ENCODE results near the gene NUBP1. TPM values are rescaled to one million over a fixed set of nuclear protein-coding genes. Genes with fewer than 3 reads are reported as not detected.

NUBP1 gene
- total and polyA plus RNA-seq, 9 of the 15 experiments (the other 6 are each of a cell fraction or from before 2014, with no cell fraction given): 17.2 to 55.1 (median 35.6) TPM

- Histone ChIP-seq H3K79me2 (ENCODE audit: control insufficient read depth, insufficient read depth, low read length) (no peaks in the 10 kb centered on the region), H3K9ac (ENCODE audit: insufficient read depth in 1 of 2, low read depth in 2 of 2, low read length in 2 of 2) (no peak overlapping the region), H4K20me1 (replicated peaks; ENCODE audit: control insufficient read depth, insufficient read depth, low read length) (no peaks in the 10 kb centered on the region), H3K27me3 (ENCODE audit: control insufficient read depth in 2 of 2, insufficient read depth in 2 of 2, low read length in 2 of 2) (no peaks in the 10 kb centered on the region), H3K9me1 (ENCODE audit: control insufficient read depth, insufficient read depth, low read length) (no peaks in the 10 kb centered on the region), H3K9me3 (replicated peaks; ENCODE audit: control insufficient read depth, insufficient read depth, low read depth, low read length) (no peaks in the 10 kb centered on the region), H3K27ac (ENCODE audit: extremely low read depth, low read depth, low read length) (no peak overlapping the region), H3K4me2 (ENCODE audit: insufficient read depth, low read length) (no peak overlapping the region), H3K4me1 (replicated peaks in 1 of 2; ENCODE audit: control insufficient read depth in 2 of 2, insufficient read depth in 2 of 2, low read length in 2 of 2) (peaks cover 0 to 3% of the 10 kb centered on the region in 2 experiments; a peak in 1 of 5 replicates), H2AFZ (ENCODE audit: low read depth, low read length) (no peak overlapping the region), H3K4me3 (no peak overlapping the region), H3K36me3 (ENCODE audit: control insufficient read depth, insufficient read depth, low read length) (peaks cover 14% of the 10 kb centered on the region; the same call in 1 of the 3 replicates)
- BruUV-seq (replicated peaks): no TSS peak
- no peak for ATAC-seq
- no peak for TF ChIP-seq E2F1 (CRISPR knock-in tag; IDR thresholded peaks at IDR 0.05)
- TF ChIP-seq LCOR (CRISPR knock-in tag; IDR thresholded peaks at IDR 0.05): no peak
- no peak for TF ChIP-seq ETV6 (IDR thresholded peaks at IDR 0.05; ENCODE audit: borderline replicate concordance in 1 of 2, low read depth in 2 of 2, low read length in 1 of 2)
- no peak for TF ChIP-seq ETV6 (CRISPR knock-in tag; IDR thresholded peaks at IDR 0.05; ENCODE audit: borderline replicate concordance)
- TF ChIP-seq PPARD (CRISPR knock-in tag; IDR thresholded peaks at IDR 0.05): no peak
- TF ChIP-seq KDM2B (CRISPR knock-in tag; IDR thresholded peaks at IDR 0.05): no peak
- TF ChIP-seq ZNF507 (tag; conservative IDR thresholded peaks at IDR 0.05): no peak
- TF ChIP-seq CREB1 (IDR thresholded peaks at IDR 0.05): no peak
- TF ChIP-seq CREB1 (CRISPR knock-in tag; IDR thresholded peaks at IDR 0.05): no peak
- no peak for TF ChIP-seq C11orf30 (IDR thresholded peaks at IDR 0.05; ENCODE audit: low read depth)
- no peak for TF ChIP-seq PREB (CRISPR knock-in tag; IDR thresholded peaks at IDR 0.05)
- TF ChIP-seq ZNF224 (CRISPR knock-in tag; IDR thresholded peaks at IDR 0.05): no peak
- TF ChIP-seq HLTF (IDR thresholded peaks at IDR 0.05): no peak
- TF ChIP-seq ZNF324 (CRISPR knock-in tag; IDR thresholded peaks at IDR 0.05): no peak
- no peak for TF ChIP-seq NBN (IDR thresholded peaks at IDR 0.05; ENCODE audit: low read depth)
- no peak for TF ChIP-seq PTRF (tag; IDR thresholded peaks at IDR 0.05)
- no peak for TF ChIP-seq TSC22D4 (tag; IDR thresholded peaks at IDR 0.05)
- no peak for TF ChIP-seq SP1 (CRISPR knock-in tag; IDR thresholded peaks at IDR 0.05)
- no peak for TF ChIP-seq TARDBP (IDR thresholded peaks at IDR 0.05)
- TF ChIP-seq SLC30A9 (CRISPR knock-in tag; IDR thresholded peaks at IDR 0.05): no peak
- no peak for TF ChIP-seq BRD4 (IDR thresholded peaks at IDR 0.05)
- TF ChIP-seq PYGO2 (tag; IDR thresholded peaks at IDR 0.05): no peak
- DNase-seq (ENCODE audit: extremely low read depth in 1 of 4, low spot score in 3 of 4): no peak
- 76% methylated on average over 7 of the region's 7 CpGs for WGBS (ENCODE audit: insufficient coverage, low coverage, missing lambda C conversion rate)
- FAIRE-seq: no peak
- in situ Hi-C loops (cut with MboI): no loop called here
- intact Hi-C loops (cut with micrococcal nuclease): no loop called here
- ChIA-PET POLR2A (no interaction called here), CTCF (ENCODE audit: low intra/inter-chr PET ratio) (no interaction called here)
Observed at GRCh38 chr16:10769381-10769780, 25.7 kb downstream of the NUBP1 start.

All from K562 (cell line).